DND-41 (cell line): ENCODE results near the gene ZNF112.

Source experiments
- ATAC-seq: fragments of 200-7000 bp; cut with Tn5 transposase; 3 replicates; pipeline ENCODE4 v1.9.1; 2021; ENCODE audit warnings: low read depth; ENCODE audit not compliant: insufficient read depth
- DNase-seq: peaks from one replicate; pipeline ENCODE4 v3.0.0-alpha.2; 2020
- H2AFZ ChIP-seq: 2 replicates; pipeline ENCODE4 v1.6.0; 2012; ENCODE audit warnings: low read depth, low read length
- H3K27ac ChIP-seq: 2 replicates; pipeline ENCODE4 v1.5.1; 2012; ENCODE audit warnings: low read length, inconsistent platforms
- H3K27me3 ChIP-seq: fragments of 200-600 bp; sonication (generic); 2 replicates; pipeline ENCODE4 v1.6.0; 2012; ENCODE audit warnings: low read length, mild to moderate bottlenecking, inconsistent platforms; ENCODE audit not compliant: insufficient read depth, poor library complexity
- H3K36me3 ChIP-seq: 2 replicates; pipeline ENCODE4 v1.5.1; 2012; ENCODE audit warnings: low read length, inconsistent platforms; ENCODE audit not compliant: insufficient read depth
- H3K4me1 ChIP-seq: 2 replicates; pipeline ENCODE4 v1.5.1; 2012; ENCODE audit warnings: mild to moderate bottlenecking, low read length; ENCODE audit not compliant: insufficient read depth
- H3K4me2 ChIP-seq: 2 replicates; pipeline ENCODE4 v1.6.0; 2012; ENCODE audit warnings: mild to moderate bottlenecking, moderate library complexity, low read length, inconsistent platforms; ENCODE audit not compliant: insufficient read depth
- H3K4me3 ChIP-seq, 2 experiments: fragments of 200-600 bp in 1 of 2; shearing (Covaris generic) in 1 of 2; 2 replicates each; pipeline ENCODE4 v1.5.1; 2012 to 2016; ENCODE audit warnings: inconsistent platforms in 2 of 2, low read length in 2 of 2, mild to moderate bottlenecking in 2 of 2, low read depth in 1 of 2, moderate library complexity in 1 of 2
- H3K79me2 ChIP-seq: 2 replicates; pipeline ENCODE4 v1.6.0; 2012; ENCODE audit warnings: low read length, inconsistent platforms; ENCODE audit not compliant: insufficient read depth
- H3K9ac ChIP-seq: 2 replicates; pipeline ENCODE4 v1.6.0; 2012; ENCODE audit warnings: low read depth, mild to moderate bottlenecking, inconsistent platforms, low read length, moderate library complexity
- H3K9me3 ChIP-seq: 2 replicates; pipeline ENCODE4 v1.5.1; 2012; ENCODE audit warnings: low read length, moderate library complexity, mild to moderate bottlenecking, inconsistent platforms; ENCODE audit not compliant: insufficient read depth, severe bottlenecking
- H4K20me1 ChIP-seq: 2 replicates; pipeline ENCODE4 v1.6.0; 2012; ENCODE audit warnings: low read length; ENCODE audit not compliant: insufficient read depth
- EZH2 ChIP-seq: IDR thresholded peaks from 3 replicates; pipeline ENCODE4 v1.6.1; 2012; ENCODE audit warnings: borderline replicate concordance, low read depth, mild to moderate bottlenecking, moderate library complexity, low read length, inconsistent platforms; ENCODE audit not compliant: severe bottlenecking
- TF ChIP-seq, protein P1 (sequence below): IDR thresholded peaks from 2 replicates; pipeline ENCODE4 v1.5.1; 2012; ENCODE audit warnings: borderline replicate concordance, low read length, moderate library complexity, mild to moderate bottlenecking; ENCODE audit not compliant: poor library complexity, severe bottlenecking; ENCODE audit errors: extremely low read depth

Gene ZNF112

GRCh38 chr19:44371815-44372480, 15.5 kb upstream of the ZNF112 start:
- Histone ChIP-seq H3K27ac (no peak overlapping the region), H3K4me1 (no peaks in the 10 kb centered on the region), H3K79me2 (no peaks in the 10 kb centered on the region), H3K9ac (no peak overlapping the region), H3K27me3 (no peaks in the 10 kb centered on the region), H3K36me3 (no peaks in the 10 kb centered on the region), H4K20me1 (no peaks in the 10 kb centered on the region), H3K9me3 (no peaks in the 10 kb centered on the region), H3K4me2 (no peak overlapping the region), H3K4me3 (no peak overlapping the region), H2AFZ (no peak overlapping the region)
- DNase-seq (no peak), ATAC-seq (no peak)
- TF ChIP-seq, protein P1, sequence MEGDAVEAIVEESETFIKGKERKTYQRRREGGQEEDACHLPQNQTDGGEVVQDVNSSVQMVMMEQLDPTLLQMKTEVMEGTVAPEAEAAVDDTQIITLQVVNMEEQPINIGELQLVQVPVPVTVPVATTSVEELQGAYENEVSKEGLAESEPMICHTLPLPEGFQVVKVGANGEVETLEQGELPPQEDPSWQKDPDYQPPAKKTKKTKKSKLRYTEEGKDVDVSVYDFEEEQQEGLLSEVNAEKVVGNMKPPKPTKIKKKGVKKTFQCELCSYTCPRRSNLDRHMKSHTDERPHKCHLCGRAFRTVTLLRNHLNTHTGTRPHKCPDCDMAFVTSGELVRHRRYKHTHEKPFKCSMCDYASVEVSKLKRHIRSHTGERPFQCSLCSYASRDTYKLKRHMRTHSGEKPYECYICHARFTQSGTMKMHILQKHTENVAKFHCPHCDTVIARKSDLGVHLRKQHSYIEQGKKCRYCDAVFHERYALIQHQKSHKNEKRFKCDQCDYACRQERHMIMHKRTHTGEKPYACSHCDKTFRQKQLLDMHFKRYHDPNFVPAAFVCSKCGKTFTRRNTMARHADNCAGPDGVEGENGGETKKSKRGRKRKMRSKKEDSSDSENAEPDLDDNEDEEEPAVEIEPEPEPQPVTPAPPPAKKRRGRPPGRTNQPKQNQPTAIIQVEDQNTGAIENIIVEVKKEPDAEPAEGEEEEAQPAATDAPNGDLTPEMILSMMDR = no peak
- TF ChIP-seq EZH2 = no peak

DNA sequence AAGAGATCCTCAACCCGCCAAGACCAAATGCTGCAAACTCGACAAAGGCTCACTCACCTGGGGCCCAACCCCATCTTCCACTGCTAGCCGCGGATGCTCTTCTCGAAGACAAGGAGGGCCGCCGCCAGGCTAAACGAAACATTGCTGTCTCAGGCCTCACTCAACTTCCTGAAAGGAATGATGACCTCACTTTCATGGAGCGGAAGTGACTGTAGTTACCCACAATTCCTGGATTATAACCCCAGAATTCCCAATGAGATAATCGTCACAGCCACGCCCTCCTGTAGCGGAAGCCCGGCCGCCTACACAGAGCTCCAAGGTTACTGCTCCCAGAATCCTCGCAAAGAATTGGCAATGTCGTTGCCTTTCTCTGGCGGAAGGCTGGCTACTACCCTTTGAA, 10.5 kb upstream of the ZNF112 start:
- no peaks in the 10 kb centered on the region for H4K20me1 ChIP-seq
- no peaks in the 10 kb centered on the region for H3K36me3 ChIP-seq
- DNase-seq (no peak), ATAC-seq (no peak)
- no peak for TF ChIP-seq EZH2
- TF ChIP-seq, protein P1 = no peak
- H3K79me2 ChIP-seq = no peaks in the 10 kb centered on the region
- H3K4me2 ChIP-seq = no peak overlapping the region
- no peaks in the 10 kb centered on the region for H3K9me3 ChIP-seq
- H3K27ac ChIP-seq = no peak overlapping the region
- no peaks in the 10 kb centered on the region for H3K4me1 ChIP-seq
- H3K9ac ChIP-seq = no peak overlapping the region
- H3K4me3 ChIP-seq = no peak overlapping the region
- H2AFZ ChIP-seq = no peak overlapping the region
- H3K27me3 ChIP-seq = no peaks in the 10 kb centered on the region

DNA sequence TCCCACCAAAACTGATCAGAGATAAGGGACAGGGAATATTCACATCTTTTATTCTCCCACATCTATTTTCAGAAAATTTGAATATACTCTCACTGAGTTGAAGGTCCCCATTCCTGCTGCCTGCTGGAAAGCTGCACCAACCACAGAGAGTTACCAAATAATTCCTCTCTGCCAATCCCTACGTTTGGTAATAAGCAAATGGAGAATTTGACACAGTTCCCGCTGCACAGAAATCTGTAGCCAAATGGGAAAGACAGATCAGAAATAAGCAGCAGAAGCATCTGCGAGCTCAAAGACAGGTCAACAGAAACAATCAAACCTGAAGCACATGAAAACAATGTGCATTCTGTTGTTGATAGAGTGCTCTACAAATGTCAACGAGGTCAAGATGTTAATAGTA, 9.9 kb downstream of the ZNF112 start:
- no peak for ATAC-seq
- Histone ChIP-seq H3K79me2 (no peaks in the 10 kb centered on the region), H3K27ac (no peak overlapping the region), H3K27me3 (no peaks in the 10 kb centered on the region), H3K9me3 (no peaks in the 10 kb centered on the region), H4K20me1 (no peaks in the 10 kb centered on the region), H2AFZ (no peak overlapping the region), H3K4me3 (no peak overlapping the region), H3K9ac (no peak overlapping the region), H3K36me3 (no peaks in the 10 kb centered on the region), H3K4me1 (no peaks in the 10 kb centered on the region), H3K4me2 (no peak overlapping the region)
- TF ChIP-seq, protein P1 = no peak
- TF ChIP-seq EZH2 = no peak
- DNase-seq = no peak

- TF ChIP-seq EZH2 = no peak
- TF ChIP-seq, protein P1 = no peak
- Histone ChIP-seq H3K27ac (no peak overlapping the region), H3K9ac (no peak overlapping the region), H3K27me3 (no peaks in the 10 kb centered on the region), H3K4me3 (no peak overlapping the region), H3K9me3 (no peaks in the 10 kb centered on the region), H3K36me3 (no peaks in the 10 kb centered on the region), H3K79me2 (no peaks in the 10 kb centered on the region), H3K4me1 (no peaks in the 10 kb centered on the region), H4K20me1 (no peaks in the 10 kb centered on the region), H2AFZ (no peak overlapping the region), H3K4me2 (no peak overlapping the region)
- no peak for ATAC-seq
- no peak for DNase-seq
These were observed 10.5 kb downstream of the ZNF112 start for GRCh38 chr19:44345959-44346358.
